Activated naive CD8-positive, alpha-beta T cell treated with anti-CD3 and anti-CD28 coated beads, Interleukin-2, amount 10 ng/mL, durations not matched to agents 7 days and 5 days (primary cell): ENCODE measurements around the gene LTO1. TPM values are rescaled to one million over a fixed set of nuclear protein-coding genes. Genes with fewer than 3 reads are reported as not detected.
"Not testable (repeated sequence)": the region's sequence is repeated elsewhere in the genome, so short reads cannot be mapped to it uniquely, and the experiment has no call there.

Source experiments
- ATAC-seq: fragments of 150-1000 bp; cut with Tn5 transposase; one replicate; pipeline ENCODE4 v1.10.0; 2021; ENCODE audit warnings: low read depth, moderate library complexity
- POLR2A ChIA-PET: fragments of 350-600 bp; sonication (Branson Sonifier 250); formaldehyde crosslinking; loops from one replicate; lab custom pipeline; 2021; ENCODE audit warnings: antibody characterized with exemption; lab: Charles Lee
- DNase-seq: peaks from one replicate; pipeline ENCODE4 v3.0.0; 2021
- H3K27ac Mint-ChIP-seq: one replicate; pipeline ENCODE4 v1.8.0; 2022; ENCODE audit warnings: mild to moderate bottlenecking, mixed read lengths
- H3K27me3 Mint-ChIP-seq: one replicate; pipeline ENCODE4 v1.8.0; 2022; ENCODE audit warnings: mild to moderate bottlenecking, moderate library complexity, mixed read lengths
- H3K36me3 Mint-ChIP-seq: one replicate; pipeline ENCODE4 v1.8.0; 2021; ENCODE audit warnings: mild to moderate bottlenecking, mixed read lengths
- H3K4me1 Mint-ChIP-seq: one replicate; pipeline ENCODE4 v1.8.0; 2021; ENCODE audit warnings: mixed read lengths
- H3K4me3 Mint-ChIP-seq: one replicate; pipeline ENCODE4 v1.8.0; 2022; ENCODE audit warnings: mild to moderate bottlenecking, moderate library complexity, mixed read lengths
- H3K9me3 Mint-ChIP-seq: one replicate; pipeline ENCODE4 v1.8.0; 2021; ENCODE audit warnings: mixed read lengths
- total RNA-seq, 2 experiments: library from RNA; stranded (reverse); gene quantifications; one replicate each; pipeline ENCODE4 v1.2.3, GENCODE V29; 2021

LTO1 gene
- total RNA-seq, 2 experiments from 2014 or later: 35.0 to 37.1 TPM

DNA sequence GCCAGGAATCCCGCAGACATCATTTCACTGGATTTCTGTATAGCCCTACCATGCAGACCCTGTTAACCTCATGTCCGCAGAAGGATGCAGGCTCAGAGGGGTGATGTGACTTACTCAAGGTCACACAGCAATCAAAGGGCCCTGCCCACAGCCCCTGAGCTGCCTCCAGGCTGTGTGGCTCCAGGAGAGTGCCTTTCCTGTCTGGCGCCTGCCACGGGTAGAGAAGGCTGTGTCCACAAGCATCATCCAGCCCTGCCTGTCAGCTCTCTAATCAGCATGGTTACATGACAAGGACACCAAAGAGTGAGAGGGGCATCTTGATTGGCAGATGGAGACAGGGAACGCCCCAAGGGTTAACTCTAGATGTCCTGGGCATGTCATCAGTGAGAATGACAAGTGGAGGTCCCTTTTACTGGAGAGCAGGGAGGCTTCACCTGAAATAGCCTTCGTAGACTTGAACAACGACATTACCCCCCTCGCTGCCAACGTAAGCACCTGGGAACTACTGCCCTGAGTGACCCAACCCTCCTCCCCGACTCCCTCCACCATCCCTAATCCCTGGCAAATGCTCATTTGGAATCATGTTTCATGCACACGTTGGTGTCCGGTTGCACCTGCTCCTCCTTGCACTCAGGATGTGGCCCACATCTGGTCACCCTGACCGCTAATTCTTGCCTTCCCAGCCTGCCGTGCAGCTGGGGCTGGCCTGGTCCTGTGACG, 21.8 kb upstream of the LTO1 start:
- ATAC-seq: no peak
- Mint-ChIP-seq H3K4me1 (no peaks in the 10 kb centered on the region), H3K9me3 (no peaks in the 10 kb centered on the region), H3K27ac (no peak overlapping the region), H3K27me3 (peaks cover 38% of the 10 kb centered on the region), H3K4me3 (no peak overlapping the region), H3K36me3 (no peaks in the 10 kb centered on the region)
- POLR2A ChIA-PET: no interaction called here
- no peak for DNase-seq

DNA sequence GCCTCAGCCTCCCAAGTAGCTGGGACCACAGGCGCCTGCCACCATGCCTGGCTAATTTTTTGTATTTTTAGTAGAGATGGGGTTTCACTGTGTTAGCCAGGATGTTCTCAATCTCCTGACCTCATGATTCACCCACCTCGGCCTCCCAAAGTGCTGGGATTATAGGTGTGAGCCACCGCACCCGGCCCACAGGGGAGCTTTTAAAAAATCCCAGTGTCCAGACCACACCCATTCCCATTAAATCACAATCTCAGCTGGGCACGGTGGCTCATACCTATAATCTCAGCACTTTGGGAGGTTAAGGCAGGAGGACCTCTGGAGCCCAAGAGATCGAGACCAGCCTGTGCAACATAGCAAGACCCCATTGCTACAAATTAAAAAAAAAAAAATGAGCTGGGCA, 20.8 kb upstream of the LTO1 start:
- not testable (repeated sequence) for DNase-seq, H3K36me3 Mint-ChIP-seq, ATAC-seq, H3K4me3 Mint-ChIP-seq, H3K9me3 Mint-ChIP-seq, H3K27ac Mint-ChIP-seq, H3K4me1 Mint-ChIP-seq
- POLR2A ChIA-PET: interaction anchor here (0.7 kb wide), 1 partner anchor 1331 kb away, joined by 3 read pairs; no protein-coding TSS in a partner anchor
- peaks cover 31% of the 10 kb centered on the region for H3K27me3 Mint-ChIP-seq

DNA sequence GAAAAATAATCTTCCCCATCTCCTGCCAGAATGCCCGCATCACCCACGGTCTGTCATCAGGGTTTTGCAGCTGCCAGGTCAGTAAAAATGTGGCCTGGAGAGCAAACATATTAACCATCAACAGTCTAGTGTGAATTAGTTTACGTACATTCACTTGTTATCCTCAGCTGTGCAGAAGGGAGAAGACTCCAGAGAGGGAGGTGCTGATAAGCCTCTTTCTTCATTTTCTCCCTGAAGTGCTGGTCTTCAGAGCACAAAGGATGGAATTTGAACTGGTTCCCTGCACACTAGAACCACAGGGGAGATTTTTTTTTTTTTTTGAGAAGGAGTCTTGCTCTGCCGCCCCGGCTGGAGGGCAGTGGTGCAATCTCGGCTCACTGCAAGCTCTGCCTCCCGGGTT, 20.4 kb upstream of the LTO1 start:
- H3K27me3 Mint-ChIP-seq: peaks cover 27% of the 10 kb centered on the region
- POLR2A ChIA-PET: interaction anchor here (0.7 kb wide), 1 partner anchor 1331 kb away, joined by 3 read pairs; no protein-coding TSS in a partner anchor
- H3K27ac Mint-ChIP-seq: no peak overlapping the region
- no peaks in the 10 kb centered on the region for H3K4me1 Mint-ChIP-seq
- H3K4me3 Mint-ChIP-seq: no peak overlapping the region
- H3K36me3 Mint-ChIP-seq: no peaks in the 10 kb centered on the region
- no peaks in the 10 kb centered on the region for H3K9me3 Mint-ChIP-seq
- DNase-seq (no peak), ATAC-seq (no peak)

DNA sequence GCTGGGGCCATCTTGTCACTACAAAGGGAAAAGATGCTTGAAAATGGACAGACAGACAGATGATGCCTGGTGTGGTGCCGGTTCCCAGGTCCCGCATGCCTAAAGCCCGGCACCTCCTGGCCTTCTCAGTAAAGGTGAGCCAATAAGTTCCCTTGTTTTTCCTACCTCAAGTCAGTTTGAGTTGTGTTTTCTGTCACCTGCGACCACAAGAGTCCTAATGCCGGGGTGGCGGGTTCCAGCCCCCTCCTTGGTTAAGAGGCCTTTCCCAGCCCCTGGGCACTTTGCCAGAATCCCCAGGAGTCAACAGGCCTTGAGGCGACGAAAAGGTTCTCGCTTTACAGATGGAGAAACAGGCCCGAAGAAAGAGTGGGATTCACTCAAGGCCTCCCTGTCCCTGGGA, 19.6 kb upstream of the LTO1 start:
- Mint-ChIP-seq H3K27ac (no peak overlapping the region), H3K27me3 (peaks cover 22% of the 10 kb centered on the region), H3K9me3 (no peaks in the 10 kb centered on the region), H3K4me3 (no peak overlapping the region), H3K36me3 (no peaks in the 10 kb centered on the region), H3K4me1 (no peaks in the 10 kb centered on the region)
- ATAC-seq: no peak
- POLR2A ChIA-PET: no interaction called here
- no peak for DNase-seq

DNA sequence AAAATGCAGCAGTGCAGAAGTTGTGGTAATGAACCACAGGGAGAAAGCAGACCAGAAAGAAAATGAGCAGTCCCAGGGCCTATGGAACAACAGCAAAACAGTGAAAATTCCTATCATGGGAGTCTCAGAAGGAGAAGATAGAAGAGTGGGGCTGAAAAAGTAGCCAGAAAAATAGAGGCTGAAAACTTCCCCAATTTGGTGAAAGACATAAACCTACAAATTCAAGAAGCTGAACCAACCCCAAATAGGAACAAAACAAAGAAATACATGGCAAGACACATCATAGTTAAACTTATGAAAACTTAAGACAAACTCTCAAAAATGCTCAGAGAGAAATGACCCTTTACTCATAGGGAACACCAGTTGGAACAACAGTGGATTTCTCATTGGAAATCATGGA, 17.3 kb upstream of the LTO1 start:
- POLR2A ChIA-PET: no interaction called here
- H3K27ac Mint-ChIP-seq: no peak overlapping the region
- no peaks in the 10 kb centered on the region for H3K36me3 Mint-ChIP-seq
- H3K4me3 Mint-ChIP-seq: no peak overlapping the region
- H3K9me3 Mint-ChIP-seq: no peaks in the 10 kb centered on the region
- DNase-seq (no peak), ATAC-seq (no peak)
- peaks cover 2% of the 10 kb centered on the region for H3K4me1 Mint-ChIP-seq
- peaks cover 26% of the 10 kb centered on the region for H3K27me3 Mint-ChIP-seq

DNA sequence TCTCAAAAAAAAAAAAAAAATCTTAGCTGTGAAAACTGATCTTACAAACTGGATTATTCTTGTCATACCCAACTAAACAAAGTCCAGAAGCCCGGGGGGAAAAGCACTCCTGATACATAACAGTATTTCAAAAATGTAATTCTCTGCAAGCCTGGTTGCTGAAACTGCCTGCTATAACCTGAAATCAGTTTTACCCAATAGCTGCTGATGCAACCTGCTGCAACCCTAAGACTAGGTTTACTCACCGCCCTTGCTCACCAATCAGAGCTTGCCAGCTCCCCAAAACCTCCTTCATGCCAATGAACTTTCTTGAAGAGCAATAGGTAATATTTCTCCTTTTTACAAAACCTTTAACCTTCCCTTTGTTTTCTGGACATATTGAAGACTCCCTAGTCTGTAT, 16.3 kb upstream of the LTO1 start:
- H3K27me3 Mint-ChIP-seq: peaks cover 30% of the 10 kb centered on the region

DNA sequence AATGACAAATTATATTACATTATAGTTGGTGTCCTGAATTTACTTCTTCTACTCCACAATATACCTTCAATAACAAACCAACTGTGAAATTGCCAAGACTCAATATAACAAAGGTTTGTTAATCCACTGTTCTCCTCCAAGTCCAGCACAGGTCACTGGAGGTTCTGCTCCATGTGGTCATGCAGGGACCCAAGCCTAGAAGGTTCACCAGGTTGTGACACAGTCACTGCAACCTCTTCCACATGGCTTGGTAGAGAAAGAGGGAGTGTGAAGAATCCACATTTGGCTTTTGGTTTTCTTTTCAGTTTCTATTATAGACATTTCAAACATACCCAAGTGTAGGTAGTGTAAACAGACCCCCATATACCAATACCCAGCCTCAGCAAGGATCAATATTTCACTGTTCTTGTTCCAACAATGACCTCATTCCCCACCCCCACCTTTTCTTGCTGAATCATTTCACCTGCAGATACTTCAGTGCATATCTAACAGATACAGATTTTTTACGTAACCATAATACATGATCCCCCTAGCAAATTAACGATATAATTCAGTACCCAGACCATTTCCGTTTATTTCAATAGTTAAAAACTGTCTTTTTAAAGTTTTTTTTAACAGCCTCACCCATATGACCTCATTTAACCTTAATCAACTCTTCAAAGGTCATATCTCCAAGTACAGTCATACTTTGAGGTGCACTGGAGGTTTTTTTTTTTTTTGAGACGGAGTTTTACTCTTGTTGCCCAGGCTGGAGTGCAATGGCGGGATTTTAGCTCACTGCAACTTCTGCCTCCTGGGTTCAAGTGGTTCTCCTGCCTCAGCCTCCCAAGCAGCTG, 14.5 kb upstream of the LTO1 start:
- ATAC-seq: no peak
- no peak overlapping the region for H3K27ac Mint-ChIP-seq
- peaks cover 4% of the 10 kb centered on the region for H3K4me1 Mint-ChIP-seq
- POLR2A ChIA-PET: no interaction called here
- no peaks in the 10 kb centered on the region for H3K9me3 Mint-ChIP-seq
- no peaks in the 10 kb centered on the region for H3K36me3 Mint-ChIP-seq
- DNase-seq: no peak
- no peak overlapping the region for H3K4me3 Mint-ChIP-seq
- peaks cover 35% of the 10 kb centered on the region for H3K27me3 Mint-ChIP-seq

More for the DNA sequence above, 16.3 kb upstream of the LTO1 start:
- ATAC-seq (no peak), DNase-seq (no peak)
- Mint-ChIP-seq H3K27ac (no peak overlapping the region), H3K4me3 (no peak overlapping the region), H3K36me3 (no peaks in the 10 kb centered on the region), H3K9me3 (no peaks in the 10 kb centered on the region), H3K4me1 (peaks cover 2% of the 10 kb centered on the region)
- POLR2A ChIA-PET: interaction anchor here (0.7 kb wide), 1 partner anchor 29 kb away, joined by 3 read pairs; no protein-coding TSS in a partner anchor

DNA sequence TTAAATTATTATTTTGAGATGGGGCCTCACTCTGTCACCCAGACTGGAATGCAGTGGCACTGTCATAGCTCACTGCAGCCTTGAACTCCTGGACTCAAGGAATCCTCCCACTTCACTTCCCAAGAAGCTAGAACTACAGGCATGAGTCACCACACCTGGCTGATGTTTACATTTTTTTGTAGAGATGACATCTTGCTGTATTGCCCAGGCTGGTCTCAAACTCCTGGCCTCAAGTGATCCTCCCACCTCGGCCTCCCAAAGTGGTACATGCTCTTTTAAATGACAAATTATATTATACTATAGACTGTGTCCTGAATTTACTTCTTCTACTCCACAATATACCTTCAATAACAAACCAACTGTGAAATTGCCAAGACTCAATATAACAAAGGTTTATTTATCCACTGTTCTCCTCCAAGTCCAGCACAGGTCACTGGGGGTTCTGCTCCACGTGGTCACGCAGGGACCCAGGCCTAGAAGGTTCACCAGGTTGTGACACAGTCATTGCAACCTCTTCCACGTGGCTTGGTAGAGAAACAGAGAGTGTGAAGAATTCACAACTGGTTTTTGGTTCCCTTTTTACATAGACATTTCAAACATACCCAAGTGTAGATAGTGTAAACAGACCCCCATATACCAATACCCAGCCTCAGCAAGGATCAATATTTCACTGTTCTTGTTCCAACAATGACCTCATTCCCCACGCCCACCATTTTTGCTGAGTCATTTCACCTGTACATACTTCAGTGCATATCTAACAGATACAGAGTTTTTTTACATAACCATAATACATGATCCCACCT, 13.0 kb upstream of the LTO1 start:
- DNase-seq, ATAC-seq, POLR2A ChIA-PET, H3K36me3 Mint-ChIP-seq, H3K9me3 Mint-ChIP-seq, H3K4me1 Mint-ChIP-seq, H3K4me3 Mint-ChIP-seq, H3K27ac Mint-ChIP-seq: not testable (repeated sequence)
- H3K27me3 Mint-ChIP-seq: peaks cover 30% of the 10 kb centered on the region

DNA sequence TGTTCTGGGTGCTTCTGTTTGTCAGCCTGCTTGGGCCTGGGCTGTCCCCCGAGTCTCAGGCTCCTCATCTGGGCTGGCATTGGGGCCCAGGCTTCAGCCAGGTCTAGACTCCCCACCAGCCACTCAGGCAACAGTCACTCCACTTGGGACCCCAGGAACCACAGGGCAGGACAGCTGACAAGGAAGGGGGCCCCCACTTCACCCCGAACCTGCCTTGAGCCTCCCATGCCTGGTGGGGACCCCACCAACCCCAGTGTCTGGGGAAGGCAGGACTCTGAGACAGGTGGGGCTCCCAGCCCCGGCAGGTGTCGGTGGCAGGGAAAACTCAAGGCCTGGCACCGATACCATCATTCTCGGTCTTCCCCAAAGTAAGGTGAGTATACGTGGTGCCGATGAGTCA, 11.7 kb upstream of the LTO1 start:
- DNase-seq: no peak
- Mint-ChIP-seq H3K4me3 (no peak overlapping the region), H3K9me3 (no peaks in the 10 kb centered on the region), H3K36me3 (no peaks in the 10 kb centered on the region), H3K4me1 (peaks cover 4% of the 10 kb centered on the region), H3K27me3 (peaks cover 25% of the 10 kb centered on the region), H3K27ac (no peak overlapping the region)
- POLR2A ChIA-PET: no interaction called here
- ATAC-seq: no peak

DNA sequence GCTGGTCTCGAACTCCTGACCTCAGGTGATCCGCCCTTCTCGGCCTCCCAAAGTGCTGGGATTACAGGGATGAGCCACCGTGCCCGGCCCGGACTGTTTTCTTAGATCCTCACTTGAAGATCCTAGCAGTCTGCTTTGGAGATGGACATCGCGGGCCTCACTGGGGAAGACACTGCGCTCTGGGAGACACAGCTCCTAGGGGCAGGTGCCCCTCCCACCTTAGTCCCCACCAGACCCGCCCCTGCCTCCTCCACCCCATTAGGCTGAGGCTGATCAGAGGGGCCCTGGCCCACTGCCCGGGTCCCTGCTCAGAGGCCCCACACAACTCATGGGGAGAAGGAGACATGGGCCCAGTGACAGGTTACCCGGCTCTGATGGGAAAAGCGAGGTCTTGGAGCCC, 11.3 kb upstream of the LTO1 start:
- Mint-ChIP-seq H3K27me3 (peaks cover 25% of the 10 kb centered on the region), H3K36me3 (no peaks in the 10 kb centered on the region), H3K9me3 (no peaks in the 10 kb centered on the region), H3K27ac (no peak overlapping the region), H3K4me1 (peaks cover 4% of the 10 kb centered on the region), H3K4me3 (no peak overlapping the region)
- no peak for ATAC-seq
- DNase-seq: no peak
- POLR2A ChIA-PET: no interaction called here

DNA sequence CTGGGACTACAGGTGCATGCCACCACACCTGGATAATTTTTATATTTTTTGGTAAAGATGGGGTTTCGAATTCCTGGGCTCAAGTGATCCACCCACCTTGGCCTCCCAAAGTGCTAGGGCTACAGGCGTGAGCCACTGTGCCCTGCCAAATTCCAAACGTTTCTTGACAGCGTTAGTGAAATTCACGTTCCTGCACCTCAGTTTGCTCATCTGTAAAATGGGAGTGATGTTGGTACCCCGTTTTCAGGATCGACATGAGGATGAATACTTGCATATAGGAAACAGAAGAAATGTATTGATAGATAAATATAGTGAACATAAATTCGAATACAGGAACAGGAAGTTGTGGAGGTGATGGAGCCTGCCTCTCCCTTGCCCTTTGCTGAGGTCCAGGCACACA, 10.2 kb upstream of the LTO1 start:
- H3K36me3 Mint-ChIP-seq: no peaks in the 10 kb centered on the region
- POLR2A ChIA-PET: no interaction called here
- H3K27me3 Mint-ChIP-seq: peaks cover 25% of the 10 kb centered on the region
- no peak for ATAC-seq
- H3K4me3 Mint-ChIP-seq: peak overlapping the region; percentile 71
- H3K4me1 Mint-ChIP-seq: peaks cover 4% of the 10 kb centered on the region
- no peaks in the 10 kb centered on the region for H3K9me3 Mint-ChIP-seq
- no peak for DNase-seq
- H3K27ac Mint-ChIP-seq: peak overlapping the region; percentile 67

DNA sequence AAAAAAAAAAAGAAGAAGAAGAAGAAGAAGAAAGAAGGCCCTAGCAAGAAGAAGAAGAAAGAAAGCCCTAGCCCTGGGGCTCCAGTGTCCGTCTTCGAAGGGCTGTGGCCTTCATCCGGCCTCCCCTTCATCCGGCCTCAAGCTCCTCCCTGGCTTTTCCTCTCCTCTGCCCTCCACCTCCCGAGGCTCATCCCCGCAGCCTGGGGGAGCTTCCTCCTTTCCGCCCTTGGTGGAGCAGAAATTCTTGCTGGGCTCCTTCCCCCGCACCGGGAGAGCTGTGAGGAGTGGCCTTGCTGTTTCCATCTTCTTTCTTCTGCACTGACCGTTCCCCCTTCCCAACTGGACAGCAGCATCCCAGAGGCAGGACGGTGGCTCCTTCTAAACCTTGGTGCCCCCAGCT, 9.5 kb upstream of the LTO1 start:
- H3K4me3 Mint-ChIP-seq: no peak overlapping the region
- H3K36me3 Mint-ChIP-seq: no peaks in the 10 kb centered on the region
- ATAC-seq (no peak), DNase-seq (no peak)
- peaks cover 4% of the 10 kb centered on the region for H3K4me1 Mint-ChIP-seq
- H3K27me3 Mint-ChIP-seq: peaks cover 23% of the 10 kb centered on the region
- POLR2A ChIA-PET: interaction anchor here (0.7 kb wide), 1 partner anchor 213 kb away, joined by 3 read pairs; no protein-coding TSS in a partner anchor
- H3K9me3 Mint-ChIP-seq: no peaks in the 10 kb centered on the region
- H3K27ac Mint-ChIP-seq: no peak overlapping the region

DNA sequence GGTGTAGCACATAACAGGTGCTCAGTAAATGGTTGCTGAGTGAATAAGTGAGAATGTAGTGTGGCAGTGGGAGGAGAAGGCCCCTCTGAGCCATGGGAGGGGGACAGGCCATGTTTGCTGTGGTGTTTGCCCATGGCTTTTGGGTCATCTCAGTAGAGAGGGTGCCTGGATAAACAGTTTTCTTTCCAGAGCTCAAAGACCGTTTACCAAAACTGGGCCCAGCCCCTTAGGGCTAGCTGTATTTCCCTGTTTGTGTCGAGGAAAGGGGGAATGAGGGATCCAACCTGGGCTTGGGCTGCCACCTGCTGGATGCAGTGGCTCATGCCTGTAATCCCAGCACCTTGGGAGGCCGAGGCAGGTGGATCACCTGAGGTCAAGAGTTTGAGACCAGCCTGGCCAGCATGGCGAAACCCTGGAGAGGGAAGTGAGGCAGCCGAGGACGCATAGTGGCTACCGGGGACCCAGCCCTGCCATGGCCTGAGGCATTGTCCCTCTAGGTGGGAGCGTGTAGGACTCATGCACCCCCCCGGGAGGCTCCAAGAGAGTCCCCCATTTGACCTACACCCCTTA, 8.7 kb upstream of the LTO1 start:
- POLR2A ChIA-PET: no interaction called here
- H3K27me3 Mint-ChIP-seq: peaks cover 24% of the 10 kb centered on the region
- no peak for DNase-seq

More for the DNA sequence above, 8.7 kb upstream of the LTO1 start:
- no peaks in the 10 kb centered on the region for H3K9me3 Mint-ChIP-seq
- H3K36me3 Mint-ChIP-seq: no peaks in the 10 kb centered on the region
- no peak overlapping the region for H3K4me3 Mint-ChIP-seq
- H3K27ac Mint-ChIP-seq: no peak overlapping the region
- H3K4me1 Mint-ChIP-seq: peaks cover 4% of the 10 kb centered on the region
- ATAC-seq: no peak
